HG02852 (cell line): ENCODE measurements around the gene ASTL.

Source experiments
- ATAC-seq: cut with Tn5 transposase; IDR thresholded peaks from one replicate; pipeline ENCODE4 v1.9.1; 2021; ENCODE audit warnings: mild to moderate bottlenecking, moderate library complexity; ENCODE audit not compliant: unreplicated experiment

Gene ASTL

GRCh38 chr2:96113367-96113677 lies 25.0 kb downstream of the ASTL start:
- no peak for ATAC-seq

GRCh38 chr2:96112501-96113366 lies 25.6 kb downstream of the ASTL start:
- ATAC-seq, result no peak

GRCh38 chr2:96111823-96112500 lies 26.3 kb downstream of the ASTL start:
- ATAC-seq, result no peak

GRCh38 chr2:96111257-96111640 lies 27.1 kb downstream of the ASTL start:
- ATAC-seq, result no peak

- ATAC-seq, result no peak
Measured at GRCh38 chr2:96110621-96111256, 27.6 kb downstream of the ASTL start.

- ATAC-seq, result no peak
Measured at GRCh38 chr2:96109931-96110511, 28.3 kb downstream of the ASTL start.

GRCh38 chr2:96109361-96109680 lies 29.0 kb downstream of the ASTL start:
- no peak for ATAC-seq

- ATAC-seq, result no peak
Measured at GRCh38 chr2:96108541-96109360, 29.6 kb downstream of the ASTL start.

- no peak for ATAC-seq
Measured at GRCh38 chr2:96108151-96108540, 30.2 kb downstream of the ASTL start.

GRCh38 chr2:96107708-96108065 lies 30.6 kb downstream of the ASTL start:
- no peak for ATAC-seq

GRCh38 chr2:96106991-96107707 lies 31.2 kb downstream of the ASTL start:
- no peak for ATAC-seq

- no peak for ATAC-seq
Measured at GRCh38 chr2:96105994-96106715, 32.1 kb downstream of the ASTL start.

- no peak for ATAC-seq
Measured at GRCh38 chr2:96105152-96105915, 33.0 kb downstream of the ASTL start.

GRCh38 chr2:96104487-96104861 lies 33.8 kb downstream of the ASTL start:
- no peak for ATAC-seq

GRCh38 chr2:96103761-96104486 lies 34.4 kb downstream of the ASTL start:
- no peak for ATAC-seq

GRCh38 chr2:96103187-96103601 lies 35.1 kb downstream of the ASTL start:
- ATAC-seq, result no peak

GRCh38 chr2:96102596-96103186 lies 35.6 kb downstream of the ASTL start:
- no peak for ATAC-seq

- no peak for ATAC-seq
Measured at GRCh38 chr2:96100893-96101304, 37.4 kb downstream of the ASTL start.
